Upper lobe of left lung (tissue), 4 donors: ENCODE results near the gene FMNL2.

Experiments
- POLR2A ChIP-seq, 4 donors: fragments of 450-650 bp; IDR thresholded peaks; one replicate each; pipeline ENCODE4 v1.5.1; 2016 to 2017; ENCODE audit warnings: antibody characterized with exemption in 4 of 4, mild to moderate bottlenecking in 2 of 4
- POLR2AphosphoS5 ChIP-seq, 2 donors: sonication (generic); formaldehyde crosslinking; IDR thresholded peaks; one replicate each; pipeline ENCODE4 v1.5.1; 2017; ENCODE audit warnings: antibody characterized with exemption in 2 of 2
- TF ChIP-seq, protein P1 (sequence below), 6 experiments: fragments of 450-650 bp in 4 of 6; fragments of 200-600 bp in 2 of 6; sonication (generic) in 2 of 6; IDR thresholded peaks; one replicate each; pipeline ENCODE4 v1.5.1; 2016 to 2019; ENCODE audit warnings: antibody characterized with exemption in 6 of 6

DNA sequence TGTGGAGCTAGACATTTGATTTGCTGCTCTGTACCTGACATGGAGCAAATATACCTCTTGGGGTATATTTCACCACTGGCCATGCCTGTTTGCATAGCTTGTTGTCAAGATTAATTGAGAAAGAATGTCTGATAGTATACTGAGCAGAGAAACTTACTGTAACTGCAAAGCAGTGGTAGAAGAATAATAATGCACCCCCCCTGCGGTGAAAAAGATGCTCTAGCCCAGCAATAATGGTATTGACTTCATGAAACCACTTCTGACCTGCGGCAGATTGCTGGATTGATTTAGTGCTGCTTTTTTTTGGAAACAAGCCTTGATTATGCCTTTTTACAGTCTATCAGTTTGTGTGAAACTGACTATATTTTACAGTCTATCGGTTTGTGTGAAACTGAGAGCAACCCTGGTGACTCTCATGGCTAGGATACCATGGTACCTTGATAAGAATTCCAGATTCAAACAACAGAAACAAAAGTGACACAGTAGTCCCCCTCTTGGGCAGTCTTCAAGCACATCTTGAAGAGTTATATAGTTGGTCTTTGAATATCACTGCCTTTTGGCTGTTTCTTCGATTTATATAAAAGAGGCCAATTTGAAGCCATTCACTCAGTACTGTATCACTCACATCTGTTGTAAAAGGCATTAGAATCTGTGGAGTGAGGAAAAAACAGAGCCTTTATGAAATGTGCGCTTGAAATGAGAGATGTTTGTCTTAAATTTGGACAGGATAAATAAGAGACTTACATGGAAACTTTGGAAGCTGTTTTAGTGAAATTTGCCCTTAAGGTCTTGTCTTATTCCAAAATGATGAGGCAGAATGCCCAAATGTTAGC, 102.5 kb downstream of the FMNL2 start:
- TF ChIP-seq, protein P1, sequence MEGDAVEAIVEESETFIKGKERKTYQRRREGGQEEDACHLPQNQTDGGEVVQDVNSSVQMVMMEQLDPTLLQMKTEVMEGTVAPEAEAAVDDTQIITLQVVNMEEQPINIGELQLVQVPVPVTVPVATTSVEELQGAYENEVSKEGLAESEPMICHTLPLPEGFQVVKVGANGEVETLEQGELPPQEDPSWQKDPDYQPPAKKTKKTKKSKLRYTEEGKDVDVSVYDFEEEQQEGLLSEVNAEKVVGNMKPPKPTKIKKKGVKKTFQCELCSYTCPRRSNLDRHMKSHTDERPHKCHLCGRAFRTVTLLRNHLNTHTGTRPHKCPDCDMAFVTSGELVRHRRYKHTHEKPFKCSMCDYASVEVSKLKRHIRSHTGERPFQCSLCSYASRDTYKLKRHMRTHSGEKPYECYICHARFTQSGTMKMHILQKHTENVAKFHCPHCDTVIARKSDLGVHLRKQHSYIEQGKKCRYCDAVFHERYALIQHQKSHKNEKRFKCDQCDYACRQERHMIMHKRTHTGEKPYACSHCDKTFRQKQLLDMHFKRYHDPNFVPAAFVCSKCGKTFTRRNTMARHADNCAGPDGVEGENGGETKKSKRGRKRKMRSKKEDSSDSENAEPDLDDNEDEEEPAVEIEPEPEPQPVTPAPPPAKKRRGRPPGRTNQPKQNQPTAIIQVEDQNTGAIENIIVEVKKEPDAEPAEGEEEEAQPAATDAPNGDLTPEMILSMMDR (IDR thresholded peaks at IDR 0.05) = no peak
- no peak for TF ChIP-seq POLR2A (IDR thresholded peaks at IDR 0.05)
- no peak for TF ChIP-seq POLR2AphosphoS5 (IDR thresholded peaks at IDR 0.05)
